ENCODE data around the gene PPM1N. TPM values are rescaled to one million over a fixed set of nuclear protein-coding genes. Genes with fewer than 3 reads are reported as not detected.

Gene PPM1N
- total RNA-seq, 2 experiments from 2014 or later = 3.3 to 3.5 TPM

GRCh38 chr19:45489216-45489855 is 8.9 kb upstream of the PPM1N start:
- Histone ChIP-seq H3K27me3 (ENCODE audit: control insufficient read depth in 1 of 2, insufficient read depth in 2 of 2, low read length in 2 of 2) (peaks cover 14 to 18% of the 10 kb centered on the region in 2 experiments), H3K4me1 (ENCODE audit: insufficient read depth, low read length) (peaks cover 33% of the 10 kb centered on the region), H3K4me3 (ENCODE audit: low read length) (no peak overlapping the region), H3K27ac (ENCODE audit: low read depth in 1 of 2, low read length in 2 of 2) (no peak overlapping the region), H3K9me3 (ENCODE audit: control insufficient read depth in 1 of 2, insufficient read depth in 1 of 2, low read length in 2 of 2) (peaks cover 0 to 7% of the 10 kb centered on the region in 2 experiments), H3K36me3 (ENCODE audit: insufficient read depth, low read length) (no peaks in the 10 kb centered on the region)
- peaks cover 14% of the 10 kb centered on the region for H3K4me1 Mint-ChIP-seq (ENCODE audit: low read depth)
- ATAC-seq (ENCODE audit: poor library complexity) (no peak), DNase-seq (peak in 1 of 14 experiments; percentile 46)
- TF ChIP-seq CTCF (IDR thresholded peaks at IDR 0.05) = no peak
- no peak overlapping the region for H3K4me3 Mint-ChIP-seq
- H3K36me3 Mint-ChIP-seq (ENCODE audit: low read depth) = no peaks in the 10 kb centered on the region
- peaks cover 33% of the 10 kb centered on the region for H3K27me3 Mint-ChIP-seq
- ChIA-PET POLR2A (interaction anchor here (0.6 kb wide), 1 partner anchor 49 kb away, joined by 4 read pairs; no protein-coding TSS in a partner anchor), CTCF (interaction anchor here (6.0 kb wide), 1 partner anchor 50 kb away, joined by 88 read pairs; no protein-coding TSS in a partner anchor)
- intact Hi-C loops (cut with DNase I, micrococcal nuclease) = no loop called here
- no peaks in the 10 kb centered on the region for H3K9me3 Mint-ChIP-seq
- H3K27ac Mint-ChIP-seq = no peak overlapping the region

GRCh38 chr19:45492137-45492626 is 6.1 kb upstream of the PPM1N start:
- Mint-ChIP-seq H3K9me3 (no peaks in the 10 kb centered on the region), H3K27me3 (peaks cover 41% of the 10 kb centered on the region), H3K4me1 (ENCODE audit: low read depth) (peaks cover 23% of the 10 kb centered on the region), H3K27ac (no peak overlapping the region), H3K4me3 (no peak overlapping the region), H3K36me3 (ENCODE audit: low read depth) (no peaks in the 10 kb centered on the region)
- ATAC-seq (ENCODE audit: poor library complexity) (no peak), DNase-seq (no peak)
- no peak overlapping the region for H3K27ac ChIP-seq (ENCODE audit: low read depth in 1 of 2, low read length in 2 of 2)
- POLR2A ChIA-PET = interaction anchor here (0.6 kb wide), 2 partner anchors 150 to 491 kb away, joined by 3 read pairs; no protein-coding TSS in a partner anchor
- TF ChIP-seq CTCF (IDR thresholded peaks at IDR 0.05) = no peak
- peaks cover 23 to 25% of the 10 kb centered on the region in 2 experiments for H3K27me3 ChIP-seq (ENCODE audit: control insufficient read depth in 1 of 2, insufficient read depth in 2 of 2, low read length in 2 of 2)
- H3K9me3 ChIP-seq (ENCODE audit: control insufficient read depth in 1 of 2, insufficient read depth in 1 of 2, low read length in 2 of 2) = peaks cover 0 to 7% of the 10 kb centered on the region in 2 experiments
- intact Hi-C loops (cut with DNase I, micrococcal nuclease) = no loop called here
- H3K36me3 ChIP-seq (ENCODE audit: insufficient read depth, low read length) = no peaks in the 10 kb centered on the region
- CTCF ChIA-PET = interaction anchor here (2.1 kb wide), 1 partner anchor 13 kb away, joined by 4 read pairs; no protein-coding TSS in a partner anchor
- H3K4me3 ChIP-seq (ENCODE audit: low read length) = no peak overlapping the region
- H3K4me1 ChIP-seq (ENCODE audit: insufficient read depth, low read length) = peaks cover 37% of the 10 kb centered on the region

- Histone ChIP-seq H3K36me3 (ENCODE audit: insufficient read depth, low read length) (no peaks in the 10 kb centered on the region), H3K9me3 (ENCODE audit: control insufficient read depth in 1 of 2, insufficient read depth in 1 of 2, low read length in 2 of 2) (peaks cover 0 to 7% of the 10 kb centered on the region in 2 experiments), H3K4me1 (ENCODE audit: insufficient read depth, low read length) (peaks cover 44% of the 10 kb centered on the region), H3K27ac (ENCODE audit: low read depth in 1 of 2, low read length in 2 of 2) (no peak overlapping the region), H3K27me3 (ENCODE audit: control insufficient read depth in 1 of 2, insufficient read depth in 2 of 2, low read length in 2 of 2) (peaks cover 23 to 25% of the 10 kb centered on the region in 2 experiments), H3K4me3 (ENCODE audit: low read length) (no peak overlapping the region)
- intact Hi-C loops (cut with DNase I, micrococcal nuclease) = loop anchor here (1.0 kb wide), 2 partner anchors 65 to 150 kb away; no protein-coding TSS in a partner anchor
- H3K27me3 Mint-ChIP-seq = peaks cover 41% of the 10 kb centered on the region
- ChIA-PET CTCF (interaction anchor here (0.6 to 2.1 kb wide), 2 partner anchors 14 to 393 kb away, joined by 3 to 4 read pairs; partner anchors contain the start of gene IRF2BP1), POLR2A (interaction anchor here (0.6 kb wide), 2 partner anchors 149 to 491 kb away, joined by 3 read pairs; no protein-coding TSS in a partner anchor)
- no peaks in the 10 kb centered on the region for H3K36me3 Mint-ChIP-seq (ENCODE audit: low read depth)
- H3K4me1 Mint-ChIP-seq (ENCODE audit: low read depth) = peaks cover 30% of the 10 kb centered on the region
- DNase-seq = peak in 1 of 14 experiments; percentile 49
- peak overlapping the region; percentile 48 for H3K4me3 Mint-ChIP-seq
- ATAC-seq (ENCODE audit: poor library complexity) = no peak
- no peak overlapping the region for H3K27ac Mint-ChIP-seq
- TF ChIP-seq CTCF (IDR thresholded peaks at IDR 0.05) = no peak
- H3K9me3 Mint-ChIP-seq = no peaks in the 10 kb centered on the region
Observed at GRCh38 chr19:45492627-45493470, 5.4 kb upstream of the PPM1N start.
